NCI-H446 (cell line): ENCODE data around the gene FUT3.
A peak's percentile ranks its signal among the peaks of the same experiment; 100 is the strongest.
"Not testable (repeated sequence)": the region's sequence is repeated elsewhere in the genome, so short reads cannot be mapped to it uniquely, and the experiment has no call there.

Experiments used
- DNase-seq, 2 experiments: peaks; one replicate each; lab custom pipeline; 2025; lab: John Stamatoyannopoulos, UW

The FUT3 gene

GRCh38 chr19:5847846-5848245 lies 3.4 kb downstream of the FUT3 start:
- not testable (repeated sequence) for DNase-seq

- DNase-seq = no peak
Measured at GRCh38 chr19:5844456-5845433, 6.5 kb downstream of the FUT3 start.

- no peak for DNase-seq
Measured at GRCh38 chr19:5843295-5843927, 7.8 kb downstream of the FUT3 start.

GRCh38 chr19:5841735-5842111 lies 9.5 kb downstream of the FUT3 start:
- not testable (repeated sequence) for DNase-seq

GRCh38 chr19:5839065-5840017 lies 11.9 kb downstream of the FUT3 start, which contains the start of gene FUT6:
Gene FUT6 (minus strand): TSS chr19:5839702. CDS start chr19:5832567, 7,135 bp downstream.
- DNase-seq = no peak

- no peak for DNase-seq
Measured at GRCh38 chr19:5838353-5839064, 12.7 kb downstream of the FUT3 start.

- DNase-seq = no peak
Measured at GRCh38 chr19:5837761-5838352, 13.4 kb downstream of the FUT3 start.

- DNase-seq = no peak
Measured at GRCh38 chr19:5832527-5833216, 18.6 kb downstream of the FUT3 start.

- no peak for DNase-seq
Measured at GRCh38 chr19:5832061-5832460, 19.2 kb downstream of the FUT3 start.

- DNase-seq = no peak
Measured at GRCh38 chr19:5831159-5831558, 20.1 kb downstream of the FUT3 start.

- no peak for DNase-seq
Measured at GRCh38 chr19:5829567-5830310, 21.5 kb downstream of the FUT3 start.

- peak in 1 of 2 experiments; percentile 52 for DNase-seq
Measured at GRCh38 chr19:5828661-5829566, 22.3 kb downstream of the FUT3 start.

- DNase-seq = peak; percentile 95 to 98
Measured at GRCh38 chr19:5827891-5828660, 23.2 kb downstream of the FUT3 start.

GRCh38 chr19:5827342-5827890 lies 23.8 kb downstream of the FUT3 start:
- no peak for DNase-seq

- DNase-seq = no peak
Measured at GRCh38 chr19:5826531-5827341, 24.5 kb downstream of the FUT3 start.

- no peak for DNase-seq
Measured at GRCh38 chr19:5825178-5825577, 26.1 kb downstream of the FUT3 start.
